ENCODE results near the gene PMM2. TPM values are rescaled to one million over a fixed set of nuclear protein-coding genes. Genes with fewer than 3 reads are reported as not detected.

Gene PMM2
- total and polyA plus RNA-seq, 9 of the 15 experiments (the other 6 are each of a cell fraction or from before 2014, with no cell fraction given): 5.6 to 42.7 (median 25.9) TPM

DNA sequence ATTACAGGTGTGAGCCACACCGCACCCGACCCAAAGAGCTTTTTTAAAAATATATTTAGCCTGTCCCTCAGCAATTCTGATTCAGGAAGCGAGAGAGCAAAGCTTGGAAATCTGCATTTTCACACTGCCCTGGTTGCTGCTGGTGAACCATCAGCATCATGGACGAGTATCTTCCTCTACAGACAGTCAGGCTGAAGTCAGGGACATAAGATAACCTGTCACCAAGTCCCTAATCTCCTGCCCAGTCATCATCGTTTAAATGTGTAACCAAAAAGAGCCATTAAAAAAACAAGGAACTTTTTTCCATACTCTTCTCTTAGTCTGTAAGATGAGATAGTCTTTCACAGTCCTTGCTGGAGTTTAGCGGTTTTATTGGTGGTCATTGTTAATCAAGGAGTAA, 6.7 kb downstream of the PMM2 start:
- intact Hi-C loops (cut with micrococcal nuclease) (no loop called here), in situ Hi-C loops (cut with MboI) (no loop called here)
- H3K4me1 ChIP-seq (replicated peaks in 1 of 2; ENCODE audit: control insufficient read depth in 2 of 2, insufficient read depth in 2 of 2, low read length in 2 of 2): peaks cover under 1 to 4% of the 10 kb centered on the region in 2 experiments; a peak in 1 of 5 replicates
- H3K4me3 ChIP-seq: no peak overlapping the region
- CTCF ChIA-PET (ENCODE audit: low intra/inter-chr PET ratio): no interaction called here
- H3K9ac ChIP-seq (ENCODE audit: insufficient read depth in 1 of 2, low read depth in 2 of 2, low read length in 2 of 2): no peak overlapping the region
- no peak overlapping the region for H3K4me2 ChIP-seq (ENCODE audit: insufficient read depth, low read length)
- H4K20me1 ChIP-seq (replicated peaks; ENCODE audit: control insufficient read depth, insufficient read depth, low read length): no peaks in the 10 kb centered on the region
- DNase-seq (ENCODE audit: extremely low read depth in 1 of 4, low spot score in 3 of 4) (peak in 2 of 4 experiments; percentile 32 to 52), FAIRE-seq (peak; percentile 74), ATAC-seq (peak; percentile 70)
- 58% methylated on average over 6 of the region's 6 CpGs for WGBS (ENCODE audit: insufficient coverage, low coverage, missing lambda C conversion rate)
- peaks cover 42% of the 10 kb centered on the region for H3K79me2 ChIP-seq (ENCODE audit: control insufficient read depth, insufficient read depth, low read length)
- peaks cover 98% of the 10 kb centered on the region for H3K36me3 ChIP-seq (ENCODE audit: control insufficient read depth, insufficient read depth, low read length)
- H3K27ac ChIP-seq (ENCODE audit: extremely low read depth, low read depth, low read length): no peak overlapping the region
- POLR2A ChIA-PET: interaction anchor here (0.6 to 0.7 kb wide), 2 partner anchors 73 to 204 kb away, joined by 3 to 4 read pairs; no protein-coding TSS in a partner anchor
- H2AFZ ChIP-seq (ENCODE audit: low read depth, low read length): no peak overlapping the region
- no TSS peak for BruUV-seq (replicated peaks)
- no peaks in the 10 kb centered on the region for H3K27me3 ChIP-seq (ENCODE audit: control insufficient read depth in 2 of 2, insufficient read depth in 2 of 2, low read length in 2 of 2)
- no peaks in the 10 kb centered on the region for H3K9me3 ChIP-seq (replicated peaks; ENCODE audit: control insufficient read depth, insufficient read depth, low read depth, low read length)
- H3K9me1 ChIP-seq (ENCODE audit: control insufficient read depth, insufficient read depth, low read length): no peaks in the 10 kb centered on the region
- TF ChIP-seq CBFA2T3 (IDR thresholded peaks at IDR 0.05): peak; percentile 88
- TF ChIP-seq, protein P1, sequence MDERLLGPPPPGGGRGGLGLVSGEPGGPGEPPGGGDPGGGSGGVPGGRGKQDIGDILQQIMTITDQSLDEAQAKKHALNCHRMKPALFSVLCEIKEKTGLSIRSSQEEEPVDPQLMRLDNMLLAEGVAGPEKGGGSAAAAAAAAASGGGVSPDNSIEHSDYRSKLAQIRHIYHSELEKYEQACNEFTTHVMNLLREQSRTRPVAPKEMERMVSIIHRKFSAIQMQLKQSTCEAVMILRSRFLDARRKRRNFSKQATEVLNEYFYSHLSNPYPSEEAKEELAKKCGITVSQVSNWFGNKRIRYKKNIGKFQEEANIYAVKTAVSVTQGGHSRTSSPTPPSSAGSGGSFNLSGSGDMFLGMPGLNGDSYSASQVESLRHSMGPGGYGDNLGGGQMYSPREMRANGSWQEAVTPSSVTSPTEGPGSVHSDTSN (CRISPR knock-in tag; IDR thresholded peaks at IDR 0.05; ENCODE audit: low read depth): no peak
- TF ChIP-seq, protein P1 (tag; conservative IDR thresholded peaks at IDR 0.05; ENCODE audit: low read depth): peak; percentile 67
- no peak for TF ChIP-seq CREB1 (IDR thresholded peaks at IDR 0.05)
- TF ChIP-seq CREB1 (CRISPR knock-in tag; IDR thresholded peaks at IDR 0.05): no peak
- TF ChIP-seq ARID1B (IDR thresholded peaks at IDR 0.05): peak; percentile 85
- no peak for TF ChIP-seq ZNF408 (CRISPR knock-in tag; IDR thresholded peaks at IDR 0.05; ENCODE audit: low read depth)
- TF ChIP-seq EP300 (IDR thresholded peaks at IDR 0.05; ENCODE audit: low read length): peak; percentile 26; the same call in 1 of the 2 replicates
- TF ChIP-seq, protein P2, sequence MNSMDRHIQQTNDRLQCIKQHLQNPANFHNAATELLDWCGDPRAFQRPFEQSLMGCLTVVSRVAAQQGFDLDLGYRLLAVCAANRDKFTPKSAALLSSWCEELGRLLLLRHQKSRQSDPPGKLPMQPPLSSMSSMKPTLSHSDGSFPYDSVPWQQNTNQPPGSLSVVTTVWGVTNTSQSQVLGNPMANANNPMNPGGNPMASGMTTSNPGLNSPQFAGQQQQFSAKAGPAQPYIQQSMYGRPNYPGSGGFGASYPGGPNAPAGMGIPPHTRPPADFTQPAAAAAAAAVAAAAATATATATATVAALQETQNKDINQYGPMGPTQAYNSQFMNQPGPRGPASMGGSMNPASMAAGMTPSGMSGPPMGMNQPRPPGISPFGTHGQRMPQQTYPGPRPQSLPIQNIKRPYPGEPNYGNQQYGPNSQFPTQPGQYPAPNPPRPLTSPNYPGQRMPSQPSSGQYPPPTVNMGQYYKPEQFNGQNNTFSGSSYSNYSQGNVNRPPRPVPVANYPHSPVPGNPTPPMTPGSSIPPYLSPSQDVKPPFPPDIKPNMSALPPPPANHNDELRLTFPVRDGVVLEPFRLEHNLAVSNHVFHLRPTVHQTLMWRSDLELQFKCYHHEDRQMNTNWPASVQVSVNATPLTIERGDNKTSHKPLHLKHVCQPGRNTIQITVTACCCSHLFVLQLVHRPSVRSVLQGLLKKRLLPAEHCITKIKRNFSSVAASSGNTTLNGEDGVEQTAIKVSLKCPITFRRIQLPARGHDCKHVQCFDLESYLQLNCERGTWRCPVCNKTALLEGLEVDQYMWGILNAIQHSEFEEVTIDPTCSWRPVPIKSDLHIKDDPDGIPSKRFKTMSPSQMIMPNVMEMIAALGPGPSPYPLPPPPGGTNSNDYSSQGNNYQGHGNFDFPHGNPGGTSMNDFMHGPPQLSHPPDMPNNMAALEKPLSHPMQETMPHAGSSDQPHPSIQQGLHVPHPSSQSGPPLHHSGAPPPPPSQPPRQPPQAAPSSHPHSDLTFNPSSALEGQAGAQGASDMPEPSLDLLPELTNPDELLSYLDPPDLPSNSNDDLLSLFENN (IDR thresholded peaks at IDR 0.05; ENCODE audit: low read depth in 2 of 2, low read length in 2 of 2): no peak; a peak in 1 of 4 replicates
- TF ChIP-seq, protein P3, sequence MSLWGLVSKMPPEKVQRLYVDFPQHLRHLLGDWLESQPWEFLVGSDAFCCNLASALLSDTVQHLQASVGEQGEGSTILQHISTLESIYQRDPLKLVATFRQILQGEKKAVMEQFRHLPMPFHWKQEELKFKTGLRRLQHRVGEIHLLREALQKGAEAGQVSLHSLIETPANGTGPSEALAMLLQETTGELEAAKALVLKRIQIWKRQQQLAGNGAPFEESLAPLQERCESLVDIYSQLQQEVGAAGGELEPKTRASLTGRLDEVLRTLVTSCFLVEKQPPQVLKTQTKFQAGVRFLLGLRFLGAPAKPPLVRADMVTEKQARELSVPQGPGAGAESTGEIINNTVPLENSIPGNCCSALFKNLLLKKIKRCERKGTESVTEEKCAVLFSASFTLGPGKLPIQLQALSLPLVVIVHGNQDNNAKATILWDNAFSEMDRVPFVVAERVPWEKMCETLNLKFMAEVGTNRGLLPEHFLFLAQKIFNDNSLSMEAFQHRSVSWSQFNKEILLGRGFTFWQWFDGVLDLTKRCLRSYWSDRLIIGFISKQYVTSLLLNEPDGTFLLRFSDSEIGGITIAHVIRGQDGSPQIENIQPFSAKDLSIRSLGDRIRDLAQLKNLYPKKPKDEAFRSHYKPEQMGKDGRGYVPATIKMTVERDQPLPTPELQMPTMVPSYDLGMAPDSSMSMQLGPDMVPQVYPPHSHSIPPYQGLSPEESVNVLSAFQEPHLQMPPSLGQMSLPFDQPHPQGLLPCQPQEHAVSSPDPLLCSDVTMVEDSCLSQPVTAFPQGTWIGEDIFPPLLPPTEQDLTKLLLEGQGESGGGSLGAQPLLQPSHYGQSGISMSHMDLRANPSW (CRISPR knock-in tag; IDR thresholded peaks at IDR 0.05): no peak
- peak; percentile 59 for TF ChIP-seq MEIS2 (IDR thresholded peaks at IDR 0.05; ENCODE audit: partially characterized antibody)
- peak in 1 of 2 experiments; percentile 67; a peak in 1 of 4 replicates for TF ChIP-seq RCOR1 (IDR thresholded peaks at IDR 0.05; ENCODE audit: borderline replicate concordance in 1 of 2, low read depth in 2 of 2, low read length in 2 of 2)
- TF ChIP-seq MAFG (tag; conservative IDR thresholded peaks at IDR 0.05): peak; percentile 40
- TF ChIP-seq MTA2 (IDR thresholded peaks at IDR 0.05; ENCODE audit: low read depth): peak; percentile 70
- TF ChIP-seq CREM (IDR thresholded peaks at IDR 0.05; ENCODE audit: low read depth): 0 out of 2 replicates have a peak, but pooled peaks have one; percentile 24
- TF ChIP-seq NFIC (IDR thresholded peaks at IDR 0.05): 0 out of 2 replicates have a peak, but pooled peaks have one; percentile 25

Data from K562 (cell line).